ENCODE results near the gene INF2.

Gene INF2

GRCh38 chr14:104703269-104703668 is 13.9 kb downstream of the INF2 start:
- no peak for DNase-seq (ENCODE audit: low read depth)

DNA sequence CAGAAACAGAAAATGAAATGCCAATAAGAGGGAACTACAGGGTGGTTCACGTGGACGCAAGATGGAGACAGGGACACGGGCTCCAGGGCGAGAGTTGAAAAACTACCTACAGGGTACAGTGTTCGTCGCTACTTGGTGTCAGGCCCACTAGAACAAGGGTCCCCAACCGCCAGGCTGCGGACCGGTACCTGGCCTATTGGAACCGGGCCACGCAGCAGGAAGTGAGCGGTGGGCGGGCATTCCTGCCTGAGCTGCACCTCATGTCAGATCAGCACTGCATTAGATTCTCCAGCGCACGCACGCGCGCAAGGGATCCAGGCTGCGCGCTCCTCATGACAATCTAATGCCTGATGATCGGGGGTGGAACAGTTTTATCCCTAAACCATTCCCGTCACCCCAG is 14.8 kb downstream of the INF2 start:
- no peak for DNase-seq (ENCODE audit: low read depth)

DNA sequence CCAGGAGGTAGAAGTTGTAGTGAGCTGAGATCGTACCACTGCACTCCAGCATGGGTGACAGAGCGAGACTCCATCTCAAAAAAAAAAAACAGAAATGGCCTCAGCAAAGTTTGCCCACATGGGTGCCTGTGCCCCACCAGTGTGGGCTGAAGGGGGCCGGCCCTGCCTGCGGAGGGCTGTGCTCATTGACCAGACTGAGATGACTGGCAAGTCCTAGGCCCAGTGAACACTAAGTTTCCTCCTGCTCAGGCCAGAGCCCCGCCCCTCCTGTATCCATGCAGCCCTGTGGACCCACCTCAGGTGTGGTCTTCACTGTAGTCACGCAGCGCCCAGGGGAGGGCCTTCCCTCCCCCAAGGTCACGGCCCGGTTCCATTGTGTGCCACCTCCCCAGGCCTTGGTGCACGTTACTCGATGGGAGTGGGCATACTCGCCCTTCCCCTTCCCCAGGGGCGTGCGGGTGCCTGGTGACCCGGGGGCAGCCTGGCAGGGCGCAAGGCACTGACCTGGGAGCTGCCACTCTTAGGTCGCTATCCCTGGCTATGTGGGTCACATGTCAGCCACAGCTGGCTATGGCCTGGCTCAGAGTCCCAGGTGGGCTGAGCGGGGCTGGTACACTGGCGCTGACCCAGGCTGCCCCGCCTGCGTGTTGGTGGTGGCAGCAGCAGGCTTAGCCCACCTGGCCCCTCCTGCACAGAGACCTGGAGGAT is 16.1 kb downstream of the INF2 start:
- no peak for DNase-seq (ENCODE audit: low read depth)

DNA sequence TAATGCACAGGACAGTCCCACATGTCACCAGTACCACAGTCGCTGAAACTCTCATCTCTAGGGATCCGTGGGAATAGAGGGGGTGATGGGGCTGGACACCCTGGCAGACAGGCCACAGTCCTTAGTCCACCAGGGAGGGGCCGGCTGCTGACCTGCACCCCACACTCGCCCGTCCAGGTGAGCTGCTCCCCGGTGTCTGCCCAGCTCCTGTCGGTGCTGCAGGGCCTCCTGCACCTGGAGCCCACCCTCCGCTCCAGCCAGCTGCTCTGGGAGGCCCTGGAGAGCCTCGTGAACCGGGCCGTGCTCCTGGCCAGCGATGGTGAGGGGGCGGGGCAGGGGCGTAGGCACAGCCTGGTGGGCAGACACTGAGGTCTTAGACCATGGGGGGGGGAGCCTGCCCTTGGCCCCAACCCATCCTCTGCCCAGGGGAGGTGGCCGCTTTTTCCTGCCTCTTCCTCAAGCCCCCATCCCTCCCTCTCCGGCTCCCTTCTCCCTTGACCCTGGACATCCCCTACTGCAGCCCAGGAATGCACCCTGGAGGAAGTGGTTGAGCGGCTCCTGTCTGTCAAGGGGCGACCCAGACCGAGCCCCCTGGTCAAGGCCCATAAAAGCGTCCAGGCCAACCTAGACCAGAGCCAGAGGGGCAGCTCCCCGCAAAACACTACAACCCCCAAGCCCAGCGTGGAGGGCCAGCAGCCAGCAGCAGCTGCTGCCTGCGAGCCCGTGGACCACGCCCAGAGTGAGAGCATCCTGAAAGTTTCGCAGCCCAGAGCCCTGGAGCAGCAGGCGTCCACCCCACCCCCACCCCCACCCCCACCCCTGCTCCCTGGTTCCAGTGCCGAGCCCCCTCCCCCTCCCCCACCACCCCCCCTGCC is 17.6 kb downstream of the INF2 start:
- no peak for DNase-seq (ENCODE audit: low read depth)

GRCh38 chr14:104707608-104708595 is 18.5 kb downstream of the INF2 start:
- no peak for DNase-seq (ENCODE audit: low read depth)

- DNase-seq (ENCODE audit: low read depth) = peak; percentile 58
Measured at GRCh38 chr14:104708606-104709268, 19.3 kb downstream of the INF2 start.

DNA sequence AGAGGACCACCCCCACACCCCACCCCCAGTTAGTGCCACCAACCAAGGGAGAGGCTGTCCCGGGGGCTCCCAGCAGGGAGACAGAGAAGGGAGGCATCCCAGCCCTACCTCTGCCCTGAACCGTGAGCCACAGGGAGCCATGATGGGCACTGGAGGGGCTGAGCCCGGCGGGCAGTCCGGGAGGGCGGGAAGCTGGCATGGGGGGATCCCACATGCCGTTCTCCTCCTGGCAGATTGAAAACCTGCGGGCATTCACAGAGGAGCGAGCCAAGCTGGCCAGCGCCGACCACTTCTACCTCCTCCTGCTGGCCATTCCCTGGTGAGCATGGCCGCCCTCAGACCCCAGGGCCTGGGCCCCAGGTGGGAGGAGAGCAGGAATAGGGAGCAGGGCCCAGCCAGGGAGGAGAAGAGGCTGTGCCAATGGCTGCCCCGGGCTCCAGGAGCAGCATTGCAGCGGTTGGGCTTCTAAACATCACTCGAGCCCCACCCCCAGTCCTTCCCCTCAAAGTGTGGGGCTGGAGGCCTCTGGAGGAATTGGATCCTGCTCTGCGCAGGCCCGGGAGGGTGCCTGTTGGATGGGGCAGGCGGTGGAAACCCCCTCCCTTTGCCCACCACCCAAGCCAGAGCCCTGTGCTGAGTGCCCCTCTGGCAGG is 20.1 kb downstream of the INF2 start:
- no peak for DNase-seq (ENCODE audit: low read depth)

- DNase-seq (ENCODE audit: low read depth) = no peak
Measured at GRCh38 chr14:104710071-104710735, 20.8 kb downstream of the INF2 start.

- DNase-seq (ENCODE audit: low read depth) = no peak
Measured at GRCh38 chr14:104712881-104713734, 23.7 kb downstream of the INF2 start.

- no peak for DNase-seq (ENCODE audit: low read depth)
Measured at GRCh38 chr14:104714066-104714465, 24.6 kb downstream of the INF2 start.

DNA sequence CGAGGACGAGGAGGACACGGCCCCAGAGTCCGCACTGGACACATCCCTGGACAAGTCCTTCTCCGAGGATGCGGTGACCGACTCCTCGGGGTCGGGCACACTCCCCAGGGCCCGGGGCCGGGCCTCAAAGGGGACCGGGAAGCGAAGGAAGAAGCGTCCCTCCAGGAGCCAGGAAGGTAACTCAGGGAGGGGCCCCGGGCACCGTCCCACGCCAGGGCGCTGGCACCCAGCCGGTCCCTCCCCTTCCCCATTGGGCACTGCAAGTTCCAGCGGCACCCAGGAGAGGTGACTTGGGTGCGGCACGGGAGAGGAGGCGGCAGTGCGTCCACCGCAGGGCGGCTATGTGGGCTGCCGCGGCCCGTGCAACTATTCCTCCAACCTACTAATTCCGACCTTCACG is 25.3 kb downstream of the INF2 start:
- DNase-seq (ENCODE audit: low read depth) = no peak

DNA sequence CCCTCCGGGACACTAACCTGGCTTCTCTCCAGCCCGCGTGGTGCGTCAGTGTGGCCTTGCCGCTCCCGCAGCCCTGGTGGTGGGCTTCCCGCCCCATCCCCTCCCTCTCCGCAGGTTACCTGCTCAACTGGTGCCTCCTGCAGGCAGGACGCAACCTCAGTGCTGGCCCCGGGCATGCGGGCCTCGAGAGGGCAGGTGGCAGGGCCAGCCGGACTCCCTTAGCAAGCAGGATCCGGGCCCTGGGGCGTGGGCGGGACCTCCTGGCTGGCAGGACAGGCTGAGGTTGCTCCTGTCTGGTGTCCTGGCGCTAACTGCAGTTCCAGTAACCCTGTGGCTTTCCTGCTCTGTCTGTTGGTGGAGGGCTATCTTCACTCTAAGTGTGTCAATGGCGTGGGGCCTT is 26.0 kb downstream of the INF2 start:
- no peak for DNase-seq (ENCODE audit: low read depth)

- no peak for DNase-seq (ENCODE audit: low read depth)
Measured at GRCh38 chr14:104715871-104716270, 26.5 kb downstream of the INF2 start.

GRCh38 chr14:104717137-104717536 is 27.7 kb downstream of the INF2 start:
- no peak for DNase-seq (ENCODE audit: low read depth)

- DNase-seq (ENCODE audit: low read depth) = no peak
Measured at GRCh38 chr14:104717646-104718045, 28.2 kb downstream of the INF2 start.

DNA sequence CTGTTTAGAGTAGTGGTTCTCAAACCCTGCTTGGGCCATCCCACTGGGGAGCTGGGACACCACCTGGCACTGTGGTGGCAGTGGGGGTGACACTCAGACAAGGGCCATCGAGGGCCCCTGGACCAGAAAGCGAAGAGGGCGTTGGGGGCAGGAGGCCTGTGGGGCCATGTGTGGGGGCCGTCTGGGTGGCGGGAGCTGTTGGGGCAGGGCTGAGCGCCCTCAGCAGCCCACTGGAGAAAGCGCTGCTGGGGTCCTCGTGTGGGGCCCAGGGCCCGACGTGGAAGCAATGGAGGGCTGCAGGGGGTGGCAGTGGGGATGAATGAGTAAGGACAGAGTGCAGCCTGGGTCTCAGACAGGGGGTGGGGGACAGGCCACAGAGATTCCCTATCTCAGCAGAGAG is 28.7 kb downstream of the INF2 start:
- no peak for DNase-seq (ENCODE audit: low read depth)

DNA sequence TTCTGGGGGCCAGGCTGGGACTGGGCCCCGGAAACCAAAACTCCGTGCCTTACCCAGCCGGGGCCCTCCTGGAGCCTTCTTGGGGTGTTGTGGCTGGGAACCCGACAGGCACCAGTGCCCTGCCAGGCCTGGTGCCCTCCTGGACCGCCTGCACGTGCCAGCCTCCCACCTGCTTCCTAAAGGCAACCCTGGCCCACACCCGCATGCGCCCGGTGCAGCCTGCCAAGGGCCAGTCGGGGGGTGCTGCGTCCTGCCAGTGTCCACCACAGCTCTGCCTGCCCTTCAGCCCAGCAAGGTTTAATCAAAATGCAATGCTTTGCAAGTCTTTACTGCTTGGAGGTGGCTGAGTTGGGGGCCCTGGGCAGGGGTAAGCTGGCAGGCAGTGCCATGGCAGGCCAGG is 29.5 kb downstream of the INF2 start:
- DNase-seq (ENCODE audit: low read depth) = no peak

- no peak for DNase-seq (ENCODE audit: low read depth)
Measured at GRCh38 chr14:104719343-104719742, 29.9 kb downstream of the INF2 start.

All from activated T-cell treated with anti-CD3 and anti-CD28 coated beads for 24 hours (primary cell).